ENCODE results near the gene MZB1.

The MZB1 gene

GRCh38 chr5:139377226-139377625, 12.5 kb downstream of the MZB1 start:
- WGBS (ENCODE audit: insufficient coverage) = 97% methylated on average over 3 of the region's 3 CpGs

DNA sequence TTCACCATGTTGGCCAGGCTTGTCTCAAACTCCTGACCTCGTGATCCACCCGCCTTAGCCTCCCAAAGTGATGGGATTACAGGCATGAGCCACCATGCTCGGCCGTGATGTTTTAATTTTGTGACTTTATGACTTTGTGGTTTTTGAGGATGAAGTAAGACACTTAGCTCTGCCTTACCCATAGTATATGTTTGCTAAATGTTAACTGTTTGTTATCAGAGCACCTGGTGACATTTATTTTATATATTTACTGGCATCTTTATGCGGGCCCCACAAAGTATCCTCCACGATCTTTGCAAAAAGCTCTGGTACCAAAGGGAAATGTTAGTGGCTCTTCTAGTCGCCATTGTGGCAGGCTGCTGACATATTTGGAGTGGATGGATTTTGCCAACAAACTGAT, 13.3 kb downstream of the MZB1 start:
- Histone ChIP-seq H3K27ac (ENCODE audit: insufficient read depth in 1 of 2, low read depth in 1 of 2, low read length in 2 of 2, poor library complexity in 1 of 2, severe bottlenecking in 2 of 2) (no peak overlapping the region), H3K36me3 (ENCODE audit: control insufficient read depth in 4 of 4, insufficient read depth in 4 of 4, low read length in 3 of 4) (peaks cover 6 to 31% (median 21%) of the 10 kb centered on the region in 4 experiments), H3K9me3 (ENCODE audit: control extremely low read depth in 1 of 5, control insufficient read depth in 4 of 5, insufficient read depth in 2 of 5, low read depth in 1 of 5, low read length in 4 of 5) (no peaks in the 10 kb centered on the region), H3K4me3 (ENCODE audit: control insufficient read depth in 1 of 7, extremely low read depth in 1 of 7, insufficient read depth in 4 of 7, low read depth in 2 of 7, low read length in 6 of 7) (no peak overlapping the region), H3K27me3 (replicated peaks in 2 of 5; ENCODE audit: control insufficient read depth in 4 of 5, insufficient read depth in 5 of 5, low read length in 4 of 5) (no peaks in the 10 kb centered on the region), H3K4me1 (ENCODE audit: control extremely low read depth in 1 of 4, control insufficient read depth in 4 of 4, insufficient read depth in 4 of 4, low read length in 3 of 4) (peaks cover 0 to 5% (median 4%) of the 10 kb centered on the region in 4 experiments)
- ChIA-PET POLR2A (no interaction called here), CTCF (interaction anchor here (0.8 to 4.2 kb wide), 8 partner anchors 9 to 82 kb away, joined by 3 to 43 read pairs (median 3); partner anchors contain the start of genes MATR3 and SLC23A1)
- 100% methylated on average over 6 of the region's 7 CpGs for WGBS (ENCODE audit: insufficient coverage)
- DNase-seq = no peak

More at GRCh38 chr5:139377226-139377625, 12.5 kb downstream of the MZB1 start:
- CTCF ChIA-PET = interaction anchor here (0.8 to 4.2 kb wide), 7 partner anchors 9 to 37 kb away, joined by 3 to 43 read pairs (median 4); partner anchors contain the start of gene SLC23A1
- POLR2A ChIA-PET = no interaction called here
- peaks cover 0 to 6% (median 5%) of the 10 kb centered on the region in 4 experiments for H3K4me1 ChIP-seq (ENCODE audit: control extremely low read depth in 1 of 4, control insufficient read depth in 4 of 4, insufficient read depth in 4 of 4, low read length in 3 of 4)
- H3K9me3 ChIP-seq (ENCODE audit: control extremely low read depth in 1 of 5, control insufficient read depth in 4 of 5, insufficient read depth in 2 of 5, low read depth in 1 of 5, low read length in 4 of 5) = no peaks in the 10 kb centered on the region
- H3K27ac ChIP-seq (ENCODE audit: insufficient read depth in 1 of 2, low read depth in 1 of 2, low read length in 2 of 2, poor library complexity in 1 of 2, severe bottlenecking in 2 of 2) = no peak overlapping the region
- H3K4me3 ChIP-seq (ENCODE audit: control insufficient read depth in 1 of 7, extremely low read depth in 1 of 7, insufficient read depth in 4 of 7, low read depth in 2 of 7, low read length in 6 of 7) = no peak overlapping the region
- H3K27me3 ChIP-seq (replicated peaks in 2 of 5; ENCODE audit: control insufficient read depth in 4 of 5, insufficient read depth in 5 of 5, low read length in 4 of 5) = no peaks in the 10 kb centered on the region
- DNase-seq = no peak
- peaks cover 1 to 27% (median 14%) of the 10 kb centered on the region in 4 experiments for H3K36me3 ChIP-seq (ENCODE audit: control insufficient read depth in 4 of 4, insufficient read depth in 4 of 4, low read length in 3 of 4)

- CTCF ChIA-PET = interaction anchor here (1.0 to 4.2 kb wide), 6 partner anchors 10 to 86 kb away, joined by 3 to 43 read pairs (median 3); partner anchors contain the start of gene SLC23A1
- no peak overlapping the region for H3K27ac ChIP-seq (ENCODE audit: insufficient read depth in 1 of 2, low read depth in 1 of 2, low read length in 2 of 2, poor library complexity in 1 of 2, severe bottlenecking in 2 of 2)
- H3K4me1 ChIP-seq (ENCODE audit: control extremely low read depth in 1 of 4, control insufficient read depth in 4 of 4, insufficient read depth in 4 of 4, low read length in 3 of 4) = peaks cover 0 to 7% (median 4%) of the 10 kb centered on the region in 4 experiments
- no peak for DNase-seq
- no peak overlapping the region for H3K4me3 ChIP-seq (ENCODE audit: control insufficient read depth in 1 of 7, extremely low read depth in 1 of 7, insufficient read depth in 4 of 7, low read depth in 2 of 7, low read length in 6 of 7)
- POLR2A ChIA-PET = no interaction called here
- H3K9me3 ChIP-seq (ENCODE audit: control extremely low read depth in 1 of 5, control insufficient read depth in 4 of 5, insufficient read depth in 2 of 5, low read depth in 1 of 5, low read length in 4 of 5) = no peaks in the 10 kb centered on the region
- peaks cover 9 to 39% (median 27%) of the 10 kb centered on the region in 4 experiments for H3K36me3 ChIP-seq (ENCODE audit: control insufficient read depth in 4 of 4, insufficient read depth in 4 of 4, low read length in 3 of 4)
- H3K27me3 ChIP-seq (replicated peaks in 2 of 5; ENCODE audit: control insufficient read depth in 4 of 5, insufficient read depth in 5 of 5, low read length in 4 of 5) = no peaks in the 10 kb centered on the region
- 100% methylated on average over 2 of the region's 2 CpGs for WGBS (ENCODE audit: insufficient coverage)
Measured at GRCh38 chr5:139374909-139375308, 14.8 kb downstream of the MZB1 start.

DNA sequence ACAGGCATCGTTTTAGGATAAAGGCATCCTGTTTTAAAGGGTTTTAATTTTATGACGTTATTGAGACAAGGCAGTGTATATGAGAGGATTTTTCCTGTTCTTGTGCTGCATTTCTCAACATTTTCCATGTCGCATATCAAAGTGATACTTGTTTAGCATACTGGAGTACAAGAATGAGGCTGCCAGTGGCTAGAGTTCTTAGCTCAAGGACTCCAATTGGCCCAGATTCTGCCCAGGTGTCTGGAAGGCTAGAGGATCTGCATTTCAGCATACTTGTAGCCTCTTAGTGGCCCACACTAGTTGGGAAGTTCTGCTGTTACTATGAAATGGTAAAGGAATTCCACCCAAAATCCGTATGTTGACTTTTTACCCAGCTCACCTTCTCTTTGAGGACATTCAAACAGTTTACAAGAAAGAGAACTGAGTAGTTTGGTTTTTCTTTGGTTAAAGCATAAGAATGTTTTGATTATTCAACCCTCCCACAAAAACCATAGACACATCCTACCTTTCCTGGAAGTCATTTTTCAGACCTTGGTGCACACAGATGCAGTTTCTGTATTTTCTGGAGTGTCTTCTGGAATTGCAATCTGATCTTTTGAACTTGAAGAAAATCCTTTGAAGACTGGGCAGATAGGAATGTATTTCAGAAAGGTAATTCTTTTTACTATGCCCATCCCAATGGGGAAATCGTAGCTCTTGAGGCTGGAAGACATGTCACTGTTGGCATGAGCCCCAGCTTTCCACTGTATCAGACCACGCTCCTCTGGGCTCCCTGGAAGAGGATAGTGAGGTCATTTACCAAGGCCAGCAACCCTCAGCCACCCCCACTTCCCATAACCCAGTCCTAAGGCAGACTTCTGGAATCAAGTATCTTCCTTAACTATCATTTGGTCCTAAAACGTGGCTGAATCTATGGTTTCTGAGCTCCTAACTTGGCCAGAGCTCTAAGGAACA, 18.0 kb downstream of the MZB1 start:
- Histone ChIP-seq H3K36me3 (ENCODE audit: control insufficient read depth in 4 of 4, insufficient read depth in 4 of 4, low read length in 3 of 4) (peaks cover 11 to 53% (median 40%) of the 10 kb centered on the region in 4 experiments), H3K4me3 (ENCODE audit: control insufficient read depth in 1 of 7, extremely low read depth in 1 of 7, insufficient read depth in 4 of 7, low read depth in 2 of 7, low read length in 6 of 7) (no peak overlapping the region), H3K27ac (ENCODE audit: insufficient read depth in 1 of 2, low read depth in 1 of 2, low read length in 2 of 2, poor library complexity in 1 of 2, severe bottlenecking in 2 of 2) (no peak overlapping the region), H3K9me3 (ENCODE audit: control extremely low read depth in 1 of 5, control insufficient read depth in 4 of 5, insufficient read depth in 2 of 5, low read depth in 1 of 5, low read length in 4 of 5) (no peaks in the 10 kb centered on the region), H3K27me3 (replicated peaks in 2 of 5; ENCODE audit: control insufficient read depth in 4 of 5, insufficient read depth in 5 of 5, low read length in 4 of 5) (no peaks in the 10 kb centered on the region), H3K4me1 (ENCODE audit: control extremely low read depth in 1 of 4, control insufficient read depth in 4 of 4, insufficient read depth in 4 of 4, low read length in 3 of 4) (peaks cover 0 to 7% (median 0%) of the 10 kb centered on the region in 4 experiments)
- 100% methylated on average over 4 of the region's 7 CpGs for WGBS (ENCODE audit: insufficient coverage)
- ChIA-PET CTCF (interaction anchor here (1.1 to 6.1 kb wide), 6 partner anchors 9 to 48 kb away, joined by 3 to 48 read pairs (median 7); partner anchors contain the start of genes PAIP2 and SPATA24), POLR2A (interaction anchor here (0.6 kb wide), 1 partner anchor 11 kb away, joined by 6 read pairs; no protein-coding TSS in a partner anchor)
- no peak for DNase-seq

GRCh38 chr5:139369181-139369580, 20.5 kb downstream of the MZB1 start:
- no peak overlapping the region for H3K27ac ChIP-seq (ENCODE audit: insufficient read depth in 1 of 2, low read depth in 1 of 2, low read length in 2 of 2, poor library complexity in 1 of 2, severe bottlenecking in 2 of 2)
- POLR2A ChIA-PET = interaction anchor here (1.5 to 2.1 kb wide), 2 partner anchors 19 to 22 kb away, joined by 4 to 5 read pairs; no protein-coding TSS in a partner anchor
- peaks cover 22 to 69% (median 53%) of the 10 kb centered on the region in 4 experiments for H3K36me3 ChIP-seq (ENCODE audit: control insufficient read depth in 4 of 4, insufficient read depth in 4 of 4, low read length in 3 of 4)
- H3K4me3 ChIP-seq (ENCODE audit: control insufficient read depth in 1 of 7, extremely low read depth in 1 of 7, insufficient read depth in 4 of 7, low read depth in 2 of 7, low read length in 6 of 7) = no peak overlapping the region
- no peak for DNase-seq
- CTCF ChIA-PET = interaction anchor here (0.9 to 6.1 kb wide), 8 partner anchors 9 to 80 kb away, joined by 3 to 48 read pairs (median 4); partner anchors contain the start of gene PAIP2
- H3K27me3 ChIP-seq (replicated peaks in 2 of 5; ENCODE audit: control insufficient read depth in 4 of 5, insufficient read depth in 5 of 5, low read length in 4 of 5) = no peaks in the 10 kb centered on the region
- peaks cover 0 to 7% (median 0%) of the 10 kb centered on the region in 4 experiments for H3K4me1 ChIP-seq (ENCODE audit: control extremely low read depth in 1 of 4, control insufficient read depth in 4 of 4, insufficient read depth in 4 of 4, low read length in 3 of 4)
- H3K9me3 ChIP-seq (ENCODE audit: control extremely low read depth in 1 of 5, control insufficient read depth in 4 of 5, insufficient read depth in 2 of 5, low read depth in 1 of 5, low read length in 4 of 5) = no peaks in the 10 kb centered on the region
- no CpG with 5 or more reads among the region's 1 CpG for WGBS (ENCODE audit: insufficient coverage)

- Histone ChIP-seq H3K27ac (ENCODE audit: insufficient read depth in 1 of 2, low read depth in 1 of 2, low read length in 2 of 2, poor library complexity in 1 of 2, severe bottlenecking in 2 of 2) (no peak overlapping the region), H3K9me3 (ENCODE audit: control extremely low read depth in 1 of 5, control insufficient read depth in 4 of 5, insufficient read depth in 2 of 5, low read depth in 1 of 5, low read length in 4 of 5) (no peaks in the 10 kb centered on the region), H3K36me3 (ENCODE audit: control insufficient read depth in 4 of 4, insufficient read depth in 4 of 4, low read length in 3 of 4) (peaks cover 22 to 71% (median 55%) of the 10 kb centered on the region in 4 experiments), H3K27me3 (replicated peaks in 2 of 5; ENCODE audit: control insufficient read depth in 4 of 5, insufficient read depth in 5 of 5, low read length in 4 of 5) (no peaks in the 10 kb centered on the region), H3K4me3 (ENCODE audit: control insufficient read depth in 1 of 7, extremely low read depth in 1 of 7, insufficient read depth in 4 of 7, low read depth in 2 of 7, low read length in 6 of 7) (no peak overlapping the region), H3K4me1 (ENCODE audit: control extremely low read depth in 1 of 4, control insufficient read depth in 4 of 4, insufficient read depth in 4 of 4, low read length in 3 of 4) (peaks cover 0 to 7% (median 0%) of the 10 kb centered on the region in 4 experiments)
- DNase-seq = peak in 2 of 3 donors; percentile 40 to 51
- ChIA-PET CTCF (interaction anchor here (0.9 to 6.1 kb wide), 9 partner anchors 9 to 81 kb away, joined by 3 to 48 read pairs (median 4); partner anchors contain the start of gene PAIP2), POLR2A (interaction anchor here (0.7 to 2.1 kb wide), 3 partner anchors 22 to 230 kb away, joined by 3 to 7 read pairs (median 5); no protein-coding TSS in a partner anchor)
- WGBS (ENCODE audit: insufficient coverage) = 87% methylated on average over 2 of the region's 2 CpGs
Measured at GRCh38 chr5:139368613-139369012, 21.1 kb downstream of the MZB1 start.

Measured in common myeloid progenitor, CD34-positive (primary cell).